HG03025 (cell line): ENCODE data around the gene AXIN1.

Source experiments
- ATAC-seq: cut with Tn5 transposase; IDR thresholded peaks from one replicate; pipeline ENCODE4 v1.9.1; 2021; ENCODE audit warnings: mild to moderate bottlenecking, moderate library complexity; ENCODE audit not compliant: unreplicated experiment, low FRiP score

AXIN1 gene

GRCh38 chr16:253833-254232, 98.7 kb downstream of the AXIN1 start:
- no peak for ATAC-seq

- ATAC-seq, result no peak
Observed at GRCh38 chr16:252366-253337, 99.9 kb downstream of the AXIN1 start.

GRCh38 chr16:249431-249830, 103.1 kb downstream of the AXIN1 start:
- ATAC-seq, result no peak

- ATAC-seq, result no peak
Observed at GRCh38 chr16:247027-247426, 105.5 kb downstream of the AXIN1 start.

GRCh38 chr16:245105-245504, 107.4 kb downstream of the AXIN1 start:
- ATAC-seq, result no peak

- no peak for ATAC-seq
Observed at GRCh38 chr16:243348-243747, 109.2 kb downstream of the AXIN1 start.

GRCh38 chr16:242281-242680, 110.2 kb downstream of the AXIN1 start:
- no peak for ATAC-seq

GRCh38 chr16:240559-240958, 112.0 kb downstream of the AXIN1 start:
- no peak for ATAC-seq

- no peak for ATAC-seq
Observed at GRCh38 chr16:239948-240277, 112.6 kb downstream of the AXIN1 start.
